ENCODE data around the gene CTSK.
"Not testable (repeated sequence)": the region's sequence is repeated elsewhere in the genome, so short reads cannot be mapped to it uniquely, and the experiment has no call there.

The CTSK gene

GRCh38 chr1:150804671-150805070, 3.4 kb downstream of the CTSK start:
- no peak for DNase-seq

- no peak for DNase-seq
Measured at GRCh38 chr1:150799089-150799488, 9.0 kb downstream of the CTSK start.

- no peak for DNase-seq
Measured at GRCh38 chr1:150798525-150798924, 9.5 kb downstream of the CTSK start.

DNA sequence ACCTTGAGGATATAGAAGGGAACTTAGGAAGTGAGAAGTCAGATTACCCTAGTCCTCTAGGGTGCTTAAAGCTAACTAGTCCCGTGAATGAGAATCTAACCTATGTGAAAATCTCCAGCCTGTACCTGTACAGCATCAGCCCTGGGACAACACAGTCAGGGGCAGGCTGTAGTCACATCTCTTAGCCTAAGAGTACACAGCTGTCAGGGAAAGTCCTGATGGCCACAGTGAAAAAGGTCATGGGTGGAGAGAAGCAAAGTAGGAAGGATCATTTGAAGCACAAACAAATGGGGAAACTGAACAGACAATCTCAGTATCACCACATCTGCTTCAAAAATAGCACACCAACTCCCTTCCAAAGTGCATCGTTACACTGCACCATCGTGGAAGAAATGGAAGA, 11.7 kb downstream of the CTSK start:
- DNase-seq = no peak

- DNase-seq = not testable (repeated sequence)
Measured at GRCh38 chr1:150793778-150794177, 14.3 kb downstream of the CTSK start.

- DNase-seq = no peak
Measured at GRCh38 chr1:150793221-150793620, 14.8 kb downstream of the CTSK start.

- no peak for DNase-seq
Measured at GRCh38 chr1:150791585-150791984, 16.5 kb downstream of the CTSK start.

- no peak for DNase-seq
Measured at GRCh38 chr1:150789396-150789795, 18.7 kb downstream of the CTSK start.

DNA sequence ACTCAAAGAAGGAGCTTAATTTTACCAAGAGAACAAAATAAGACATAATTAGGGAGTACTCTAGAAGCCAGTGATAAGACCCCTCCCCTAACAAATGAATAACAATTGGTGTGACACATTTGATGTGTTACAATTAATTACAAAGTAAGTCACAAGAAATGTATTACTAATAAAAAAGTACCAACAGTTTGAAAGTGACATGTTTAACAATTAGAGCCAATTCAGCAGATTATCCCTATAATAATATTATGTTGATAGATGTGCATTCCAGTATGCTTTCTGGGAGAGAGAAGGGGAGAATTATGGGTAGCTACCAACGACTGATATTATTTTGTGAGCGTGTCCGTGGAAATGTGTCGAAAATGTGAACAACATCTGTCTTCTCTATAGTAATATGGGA, 19.1 kb downstream of the CTSK start:
- no peak for DNase-seq

- no peak for DNase-seq
Measured at GRCh38 chr1:150787455-150787854, 20.6 kb downstream of the CTSK start.

GRCh38 chr1:150780510-150780909, 27.6 kb downstream of the CTSK start:
- DNase-seq = no peak

DNA sequence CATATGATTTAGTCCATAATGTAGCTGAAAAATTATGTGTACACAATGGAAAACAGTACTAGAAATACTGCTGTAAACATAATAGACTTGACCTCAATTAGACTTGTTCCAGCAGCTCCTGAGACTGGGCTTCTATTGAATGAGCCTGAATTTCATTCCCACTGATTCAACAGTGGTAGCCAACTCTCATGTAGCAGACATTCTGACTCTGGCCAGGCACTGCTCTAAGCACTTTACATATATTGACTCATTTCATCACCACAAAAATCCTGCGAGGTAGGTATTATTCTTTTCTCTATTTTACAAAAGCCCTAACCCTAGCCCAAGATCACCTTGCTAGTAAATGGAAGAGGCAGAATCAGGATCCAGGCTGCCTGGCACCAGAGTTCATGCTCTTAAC, 29.7 kb downstream of the CTSK start:
- no peak for DNase-seq

GRCh38 chr1:150777544-150777943, 30.5 kb downstream of the CTSK start:
- DNase-seq = no peak

DNA sequence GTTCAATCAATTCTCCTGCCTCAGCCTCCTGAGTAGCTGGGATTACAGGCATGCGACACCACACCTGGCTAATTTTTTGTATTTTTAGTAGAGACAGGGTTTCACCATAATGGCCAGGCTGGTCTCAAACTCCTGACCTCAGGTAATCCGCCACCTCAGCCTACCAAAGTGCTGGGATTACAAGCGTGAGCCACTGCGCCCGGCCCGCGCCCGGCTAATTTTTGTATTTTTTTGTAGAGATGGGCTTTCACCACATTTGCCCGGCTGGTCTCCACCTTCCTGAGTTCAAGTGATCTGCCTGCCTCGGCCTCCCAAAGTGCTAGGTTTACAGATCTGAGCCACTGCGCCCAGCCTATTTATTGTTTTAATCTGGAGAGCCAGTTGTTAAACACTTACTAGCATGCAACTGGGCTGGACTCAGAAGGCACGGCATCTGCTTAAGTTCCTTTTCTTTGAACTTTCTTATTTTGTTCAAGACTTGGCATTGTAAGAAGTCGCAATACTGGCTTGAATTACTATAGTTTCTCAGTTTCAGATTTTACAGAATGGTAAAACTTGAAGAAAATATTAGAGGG, 32.0 kb downstream of the CTSK start:
- not testable (repeated sequence) for DNase-seq

GRCh38 chr1:150775276-150775675, 32.8 kb downstream of the CTSK start:
- DNase-seq = no peak

DNA sequence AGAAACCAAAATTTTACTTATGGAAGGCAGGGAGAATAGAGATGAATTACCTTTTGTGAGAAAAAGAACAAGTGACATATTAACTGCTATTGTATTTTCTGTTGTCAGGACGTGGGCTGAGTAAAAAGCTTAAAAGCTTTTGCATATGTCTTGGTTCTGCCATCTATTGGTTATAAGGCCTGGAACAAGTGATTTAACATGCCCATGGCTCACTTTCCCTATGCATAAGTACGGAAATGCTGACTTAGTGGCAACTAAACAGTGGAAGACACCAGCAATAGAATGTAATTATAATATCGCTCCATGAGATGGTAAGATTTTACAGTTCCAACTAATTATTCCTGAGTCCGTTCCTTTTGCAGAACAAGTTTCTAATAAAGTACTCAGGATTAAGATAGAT, 35.7 kb downstream of the CTSK start:
- no peak for DNase-seq

GRCh38 chr1:150767704-150768103, 40.4 kb downstream of the CTSK start:
- DNase-seq = not testable (repeated sequence)

DNA sequence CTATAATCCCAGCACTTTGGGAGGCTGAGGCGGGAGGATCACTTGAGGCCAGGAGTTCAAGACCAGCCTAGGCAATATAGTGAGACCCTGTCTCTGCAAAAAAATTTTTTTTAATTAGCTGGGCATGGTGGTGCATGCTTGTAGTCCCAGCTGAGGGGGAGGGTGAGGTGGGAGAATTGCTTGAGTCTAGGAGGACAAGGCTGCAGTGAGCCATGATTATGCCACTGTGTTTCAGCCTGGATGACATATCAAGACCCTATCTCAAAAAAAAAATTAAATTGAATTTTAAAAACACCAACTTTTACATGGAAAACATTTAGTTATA, 42.1 kb downstream of the CTSK start:
- DNase-seq = not testable (repeated sequence)

- peak in 1 of 2 donors; percentile 84 for DNase-seq
Measured at GRCh38 chr1:150765296-150765976, 42.6 kb downstream of the CTSK start, which contains the start of gene CTSS. Gene CTSS (minus strand): TSS chr1:150765778. CDS start chr1:150764763, 1,015 bp downstream.

GRCh38 chr1:150764617-150765101, 43.4 kb downstream of the CTSK start:
- no peak for DNase-seq

- DNase-seq = no peak
Measured at GRCh38 chr1:150763018-150763417, 45.0 kb downstream of the CTSK start.

DNA sequence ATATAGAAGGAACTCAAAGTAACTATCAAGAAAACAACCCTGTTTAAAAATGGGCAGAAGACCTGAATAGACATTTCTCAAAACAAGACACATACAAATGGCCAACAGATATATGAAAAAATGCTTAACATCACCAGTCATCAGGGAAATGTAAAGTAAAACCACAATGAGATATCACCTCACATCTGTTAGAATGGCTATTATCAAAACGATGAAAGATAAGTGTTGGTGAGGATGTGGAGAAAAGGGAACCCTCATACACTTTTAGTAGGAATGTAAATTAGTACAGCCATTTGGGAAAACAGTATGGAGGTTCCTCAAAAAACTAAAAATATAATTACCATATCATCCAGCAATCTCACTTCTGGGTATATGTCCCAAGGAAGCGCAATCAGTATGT, 45.5 kb downstream of the CTSK start:
- no peak for DNase-seq

DNA sequence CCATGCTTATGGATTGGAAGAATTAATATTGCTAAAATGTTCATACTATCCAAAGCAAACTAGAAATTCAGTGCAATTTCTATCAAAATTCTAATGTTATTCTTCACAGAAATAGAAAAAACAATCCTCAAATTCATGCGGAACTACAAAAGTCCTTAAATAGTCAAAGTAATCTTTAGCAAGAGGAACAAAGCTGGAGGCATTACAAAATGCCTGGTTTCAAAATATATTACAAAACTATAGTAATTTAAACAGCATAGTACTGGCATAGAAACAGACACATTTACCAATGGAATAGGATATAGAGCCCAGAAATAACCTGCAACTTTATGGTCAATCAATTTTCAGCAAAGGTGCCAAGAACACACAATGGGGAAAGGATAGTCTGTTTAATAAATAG, 46.3 kb downstream of the CTSK start:
- DNase-seq = no peak

DNA sequence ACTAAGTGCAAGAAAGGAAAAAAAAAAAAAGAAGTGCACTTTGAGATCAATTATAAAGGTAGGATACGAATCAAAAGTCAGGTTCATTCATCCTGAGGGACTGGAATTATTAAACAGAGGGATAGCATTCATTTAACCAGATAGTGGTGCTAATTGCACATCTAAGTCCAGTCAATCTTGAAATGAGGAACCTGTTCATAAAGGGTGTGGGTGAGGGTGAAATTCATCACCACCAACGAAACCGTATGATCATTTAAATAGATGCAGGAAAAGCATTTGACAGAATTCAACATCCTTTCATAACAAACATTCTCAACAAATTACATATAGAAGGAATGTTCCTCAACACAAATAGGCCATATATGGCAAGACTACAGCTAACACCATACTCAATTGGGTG, 48.0 kb downstream of the CTSK start:
- peak in 1 of 2 donors; percentile 29 for DNase-seq

DNA sequence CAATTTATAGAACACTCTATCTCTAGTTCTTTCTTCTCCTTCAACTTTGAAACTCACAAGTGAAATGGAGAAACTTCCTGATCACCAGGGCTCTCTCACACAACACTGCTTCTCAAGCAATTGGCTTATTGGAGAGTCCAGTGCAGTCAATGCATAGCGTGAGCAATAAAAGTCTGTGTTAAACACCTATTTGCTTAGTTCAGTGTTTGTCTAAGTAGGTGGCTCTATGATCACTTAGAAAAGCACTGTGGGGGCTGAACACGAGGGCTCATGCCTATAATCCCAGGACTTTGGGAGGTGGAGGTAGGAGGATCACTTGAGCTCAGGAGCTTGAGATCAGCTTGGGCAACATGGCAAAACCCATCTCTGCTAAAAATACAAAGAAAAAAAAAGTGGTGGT, 54.6 kb downstream of the CTSK start:
- DNase-seq = no peak
